WTC11 (cell line): ENCODE data around the gene CPSF3.

ENCODE experiments used
- ATF1 ChIP-seq: sonication (generic); formaldehyde crosslinking; IDR thresholded peaks from 2 replicates; pipeline ENCODE4 v1.8.1; 2023; ENCODE audit warnings: mild to moderate bottlenecking, moderate library complexity, missing genetic modification reagents
- CTCF ChIP-seq: fragments of 200-600 bp; IDR thresholded peaks from 2 replicates; pipeline ENCODE4 v1.8.0; 2022; ENCODE audit warnings: antibody characterized with exemption
- ZNF219 ChIP-seq: sonication (generic); formaldehyde crosslinking; IDR thresholded peaks from 2 replicates; pipeline ENCODE4 v1.8.0; 2023; ENCODE audit warnings: missing genetic modification reagents, mild to moderate bottlenecking, borderline replicate concordance

GRCh38 chr2:9416267-9416961, 7.0 kb upstream of the CPSF3 start:
- TF ChIP-seq CTCF (no peak), ATF1 (CRISPR knock-in tag) (no peak), ZNF219 (no peak)
